Measurements from ENCODE around the gene MUC22. TPM values are rescaled to one million over a fixed set of nuclear protein-coding genes. Genes with fewer than 3 reads are reported as not detected.

The MUC22 gene
- total and polyA plus RNA-seq, 10 of the 15 experiments (the other 5 are each of a cell fraction or from before 2014, with no cell fraction given), result under 0.01 to 0.09 (median 0.04) TPM; not detected in 4

GRCh38 chr6:31083742-31084354 lies 73.6 kb downstream of the MUC22 start:
- no TSS peak for BruUV-seq (replicated peaks)
- ATAC-seq, result peak; percentile 76
- in situ Hi-C loops (cut with MboI), result no loop called here

More at GRCh38 chr6:31083742-31084354, 73.6 kb downstream of the MUC22 start:
- Histone ChIP-seq H3K79me2 (ENCODE audit: control insufficient read depth, insufficient read depth, low read length) (no peaks in the 10 kb centered on the region), H3K36me3 (ENCODE audit: control insufficient read depth in 2 of 2, insufficient read depth in 2 of 2, low read length in 1 of 2) (no peaks in the 10 kb centered on the region), H2AFZ (ENCODE audit: control insufficient read depth, low read depth, low read length) (no peak overlapping the region), H3K27me3 (replicated peaks in 1 of 2; ENCODE audit: control insufficient read depth in 2 of 2, insufficient read depth in 2 of 2, low read length in 1 of 2) (no peaks in the 10 kb centered on the region; a peak in 1 of 4 replicates), H3K9me3 (replicated peaks; ENCODE audit: control insufficient read depth, insufficient read depth, low read length) (no peaks in the 10 kb centered on the region), H3K9ac (ENCODE audit: control insufficient read depth, insufficient read depth, low read length) (no peak overlapping the region), H3K4me3 (no peak overlapping the region), H4K20me1 (ENCODE audit: control insufficient read depth, insufficient read depth) (no peaks in the 10 kb centered on the region), H3K27ac (ENCODE audit: control insufficient read depth, insufficient read depth) (no peak overlapping the region), H3K4me2 (ENCODE audit: control insufficient read depth, insufficient read depth) (no peak overlapping the region), H3K4me1 (ENCODE audit: control insufficient read depth, insufficient read depth, low read length) (no peaks in the 10 kb centered on the region)
- intact Hi-C loops (cut with micrococcal nuclease; ENCODE audit: unreplicated experiment), result loop anchor here (5.0 to 10.0 kb wide), 2 partner anchors 167 to 599 kb away; partner anchors contain the start of gene HLA-E
- ChIA-PET POLR2A (no interaction called here), CTCF (interaction anchor here (0.5 to 8.1 kb wide), 9 partner anchors 14 to 329 kb away, joined by 3 to 119 read pairs (median 5); partner anchors contain the start of gene VARS2), SMC1A (ENCODE audit: uncharacterized antibody, unreplicated experiment) (interaction anchor here (0.6 to 1.3 kb wide), 6 partner anchors 8 to 262 kb away, joined by 3 to 4 read pairs (median 3); no protein-coding TSS in a partner anchor), RAD21 (ENCODE audit: unreplicated experiment) (interaction anchor here (1.1 to 1.2 kb wide), 2 partner anchors 169 to 602 kb away, joined by 3 to 5 read pairs; partner anchors contain the start of gene VARS2)
- no peak for FAIRE-seq
- no peak for DNase-seq (ENCODE audit: low read depth, low spot score)
- TF ChIP-seq MYC (IDR thresholded peaks at IDR 0.05; ENCODE audit: insufficient read depth, insufficient read length, insufficient replicate concordance, low read length, severe bottlenecking), result no peak
- no peak for TF ChIP-seq KLF5 (IDR thresholded peaks at IDR 0.05; ENCODE audit: partially characterized antibody)
- TF ChIP-seq MTA2 (IDR thresholded peaks at IDR 0.05; ENCODE audit: low read depth), result no peak
- peak; percentile 26; the same call in 1 of the 2 replicates for TF ChIP-seq SMC3 (IDR thresholded peaks at IDR 0.05; ENCODE audit: borderline replicate concordance, low read length)
- TF ChIP-seq SRF (IDR thresholded peaks at IDR 0.05; ENCODE audit: low read depth in 2 of 2, low read length in 2 of 2), result peak in 1 of 2 experiments; percentile 53; a peak in 1 of 4 replicates
- TF ChIP-seq CTCF (IDR thresholded peaks at IDR 0.05 in 2 of 3, conservative IDR thresholded peaks at IDR 0.05 in 1 of 3; ENCODE audit: control insufficient read depth in 2 of 3, extremely low read depth in 1 of 3, insufficient read depth in 1 of 3, low read depth in 3 of 3, low read length in 3 of 3), result peak; percentile 46 to 60 (median 53)
- TF ChIP-seq RAD21 (IDR thresholded peaks at IDR 0.05; ENCODE audit: insufficient read depth, low read depth, low read length), result peak; percentile 47
- TF ChIP-seq ZSCAN29 (IDR thresholded peaks at IDR 0.05), result no peak
- no peak for TF ChIP-seq SMAD1 (IDR thresholded peaks at IDR 0.05; ENCODE audit: low read depth, partially characterized antibody)
- no peak for TF ChIP-seq RCOR1 (conservative IDR thresholded peaks at IDR 0.05; ENCODE audit: low read depth, low read length)
- no peak for TF ChIP-seq IKZF2 (IDR thresholded peaks at IDR 0.05)
- 44% methylated on average over 8 of the region's 8 CpGs for WGBS (ENCODE audit: insufficient coverage, insufficient replicate concordance, low lambda C conversion rate, missing lambda C conversion rate)

Small RNA genes lying within 50 kb of the gene (small RNA-seq; reads per million reads assigned to genes)
- not detected for gene RNU6-1133P

Other genes starting within 250 kb of the MUC22 start
Only the 7 nearest of the 13 such genes appear.
- 16.8 and 17.3 TPM in 2 replicates for gene GTF2H4, start 102.3 kb upstream of the MUC22 start, total RNA-seq (2014; rRNA removed)
- gene GTF2H4, start 102.3 kb upstream of the MUC22 start, total RNA-seq (2014; rRNA removed; fragmentation: Illumina TruSeq; extraction: Trizol), result 20.4 and 24.2 TPM in 2 replicates
- 43.4 and 43.8 TPM in 2 replicates for gene GTF2H4, start 102.3 kb upstream of the MUC22 start, total RNA-seq (2021)
- 20.8 and 43.4 TPM in 2 replicates for gene GTF2H4, start 102.3 kb upstream of the MUC22 start, polyA plus RNA-seq (2011; rRNA removed)
- 39.5 and 40.3 TPM in 2 replicates for gene GTF2H4, start 102.3 kb upstream of the MUC22 start, polyA plus RNA-seq (2014; fragmentation: Illumina TruSeq; extraction: Trizol)
- 1 to 10 TPM; 1.1 to 2.2 TPM for gene GTF2H4, start 102.3 kb upstream of the MUC22 start, polyA plus RNA-seq (2014; fragmentation: Nextera tagmentation; extraction: Ambion mirVana)
- gene GTF2H4, start 102.3 kb upstream of the MUC22 start, polyA plus RNA-seq (2014; rRNA removed), result 41.0 and 55.8 TPM in 2 replicates
- gene GTF2H4, start 102.3 kb upstream of the MUC22 start, polyA plus RNA-seq (2016; fragmentation: Nextera tagmentation; extraction: Ambion mirVana), result 10 to 100 TPM in 1 of 2 experiments, 1 to 10 TPM in 1; 9.2 to 12.4 TPM
- gene VARS2, start 96.2 kb upstream of the MUC22 start, total RNA-seq (2014; rRNA removed), result 61.6 and 70.7 TPM in 2 replicates
- gene VARS2, start 96.2 kb upstream of the MUC22 start, total RNA-seq (2014; rRNA removed; fragmentation: Illumina TruSeq; extraction: Trizol), result 28.2 and 30.3 TPM in 2 replicates
- gene VARS2, start 96.2 kb upstream of the MUC22 start, total RNA-seq (2021), result 64.3 and 71.2 TPM in 2 replicates
- gene VARS2, start 96.2 kb upstream of the MUC22 start, polyA plus RNA-seq (2011; rRNA removed), result 34.6 and 59.9 TPM in 2 replicates
- 21.8 and 38.1 TPM in 2 replicates for gene VARS2, start 96.2 kb upstream of the MUC22 start, polyA plus RNA-seq (2014; fragmentation: Illumina TruSeq; extraction: Trizol)
- 1 to 10 TPM; 3.8 to 4.3 TPM for gene VARS2, start 96.2 kb upstream of the MUC22 start, polyA plus RNA-seq (2014; fragmentation: Nextera tagmentation; extraction: Ambion mirVana)
- gene VARS2, start 96.2 kb upstream of the MUC22 start, polyA plus RNA-seq (2014; rRNA removed), result 56.0 and 56.4 TPM in 2 replicates
- 10 to 100 TPM; 47.2 to 51.0 TPM for gene VARS2, start 96.2 kb upstream of the MUC22 start, polyA plus RNA-seq (2016; fragmentation: Nextera tagmentation; extraction: Ambion mirVana)
- gene SFTA2, start 78.3 kb upstream of the MUC22 start, total RNA-seq (2014; rRNA removed), result 0.38 TPM in 1 of 2 replicates, not detected in the other
- gene SFTA2, start 78.3 kb upstream of the MUC22 start, total RNA-seq (2014; rRNA removed; fragmentation: Illumina TruSeq; extraction: Trizol), result 0.36 TPM in 1 of 2 replicates, not detected in the other
- gene SFTA2, start 78.3 kb upstream of the MUC22 start, total RNA-seq (2021), result 0.92 and 0.93 TPM in 2 replicates
- gene SFTA2, start 78.3 kb upstream of the MUC22 start, polyA plus RNA-seq (2011; rRNA removed), result not detected in 2 replicates
- 0.26 TPM in 1 of 2 replicates, not detected in the other for gene SFTA2, start 78.3 kb upstream of the MUC22 start, polyA plus RNA-seq (2014; fragmentation: Illumina TruSeq; extraction: Trizol)
- gene SFTA2, start 78.3 kb upstream of the MUC22 start, polyA plus RNA-seq (2014; fragmentation: Nextera tagmentation; extraction: Ambion mirVana), result under 1 TPM; 0.31 to 0.53 TPM
- 0.27 TPM in 1 of 2 replicates, not detected in the other for gene SFTA2, start 78.3 kb upstream of the MUC22 start, polyA plus RNA-seq (2014; rRNA removed)
- under 1 TPM in 1 of 2 experiments, not detected in 1; 0.15 TPM for gene SFTA2, start 78.3 kb upstream of the MUC22 start, polyA plus RNA-seq (2016; fragmentation: Nextera tagmentation; extraction: Ambion mirVana)
- 0.68 and 0.76 TPM in 2 replicates for gene MUCL3, start 69.5 kb upstream of the MUC22 start, total RNA-seq (2014; rRNA removed)
- 0.54 and 0.64 TPM in 2 replicates for gene MUCL3, start 69.5 kb upstream of the MUC22 start, total RNA-seq (2014; rRNA removed; fragmentation: Illumina TruSeq; extraction: Trizol)
- 0.28 and 0.48 TPM in 2 replicates for gene MUCL3, start 69.5 kb upstream of the MUC22 start, total RNA-seq (2021)
- 0.03 TPM in 2 replicates for gene MUCL3, start 69.5 kb upstream of the MUC22 start, polyA plus RNA-seq (2011; rRNA removed)
- 0.73 and 1.4 TPM in 2 replicates for gene MUCL3, start 69.5 kb upstream of the MUC22 start, polyA plus RNA-seq (2014; fragmentation: Illumina TruSeq; extraction: Trizol)
- gene MUCL3, start 69.5 kb upstream of the MUC22 start, polyA plus RNA-seq (2014; fragmentation: Nextera tagmentation; extraction: Ambion mirVana), result 1 to 10 TPM; 1.2 to 1.4 TPM
- gene MUCL3, start 69.5 kb upstream of the MUC22 start, polyA plus RNA-seq (2014; rRNA removed), result 0.79 and 0.83 TPM in 2 replicates
- under 1 TPM; 0.04 to 0.08 TPM for gene MUCL3, start 69.5 kb upstream of the MUC22 start, polyA plus RNA-seq (2016; fragmentation: Nextera tagmentation; extraction: Ambion mirVana)
- gene MUC21, start 26.8 kb upstream of the MUC22 start, total RNA-seq (2014; rRNA removed), result not detected in 2 replicates
- not detected in 2 replicates for gene MUC21, start 26.8 kb upstream of the MUC22 start, total RNA-seq (2014; rRNA removed; fragmentation: Illumina TruSeq; extraction: Trizol)
- not detected in 2 replicates for gene MUC21, start 26.8 kb upstream of the MUC22 start, total RNA-seq (2021)
- not detected in 2 replicates for gene MUC21, start 26.8 kb upstream of the MUC22 start, polyA plus RNA-seq (2011; rRNA removed)
- gene MUC21, start 26.8 kb upstream of the MUC22 start, polyA plus RNA-seq (2014; fragmentation: Illumina TruSeq; extraction: Trizol), result not detected in 2 replicates
- under 1 TPM in 1 of 2 experiments, not detected in 1; 0.02 TPM for gene MUC21, start 26.8 kb upstream of the MUC22 start, polyA plus RNA-seq (2014; fragmentation: Nextera tagmentation; extraction: Ambion mirVana)
- gene MUC21, start 26.8 kb upstream of the MUC22 start, polyA plus RNA-seq (2014; rRNA removed), result not detected in 2 replicates
- not detected for gene MUC21, start 26.8 kb upstream of the MUC22 start, polyA plus RNA-seq (2016; fragmentation: Nextera tagmentation; extraction: Ambion mirVana)
- gene C6orf15, start 102.1 kb downstream of the MUC22 start, total RNA-seq (2014; rRNA removed), result not detected in 2 replicates
- not detected in 2 replicates for gene C6orf15, start 102.1 kb downstream of the MUC22 start, total RNA-seq (2014; rRNA removed; fragmentation: Illumina TruSeq; extraction: Trizol)
- gene C6orf15, start 102.1 kb downstream of the MUC22 start, total RNA-seq (2021), result not detected in 2 replicates
- not detected in 2 replicates for gene C6orf15, start 102.1 kb downstream of the MUC22 start, polyA plus RNA-seq (2011; rRNA removed)
- not detected in 2 replicates for gene C6orf15, start 102.1 kb downstream of the MUC22 start, polyA plus RNA-seq (2014; fragmentation: Illumina TruSeq; extraction: Trizol)
- gene C6orf15, start 102.1 kb downstream of the MUC22 start, polyA plus RNA-seq (2014; fragmentation: Nextera tagmentation; extraction: Ambion mirVana), result not detected
- not detected in 2 replicates for gene C6orf15, start 102.1 kb downstream of the MUC22 start, polyA plus RNA-seq (2014; rRNA removed)
- not detected for gene C6orf15, start 102.1 kb downstream of the MUC22 start, polyA plus RNA-seq (2016; fragmentation: Nextera tagmentation; extraction: Ambion mirVana)
- not detected in 2 replicates for gene PSORS1C1, start 104.3 kb downstream of the MUC22 start, total RNA-seq (2014; rRNA removed)
- gene PSORS1C1, start 104.3 kb downstream of the MUC22 start, total RNA-seq (2014; rRNA removed; fragmentation: Illumina TruSeq; extraction: Trizol), result not detected in 2 replicates
- gene PSORS1C1, start 104.3 kb downstream of the MUC22 start, total RNA-seq (2021), result 0.64 TPM in 1 of 2 replicates, not detected in the other
- gene PSORS1C1, start 104.3 kb downstream of the MUC22 start, polyA plus RNA-seq (2011; rRNA removed), result 0.10 and 0.15 TPM in 2 replicates
- 0.57 TPM in 1 of 2 replicates, not detected in the other for gene PSORS1C1, start 104.3 kb downstream of the MUC22 start, polyA plus RNA-seq (2014; fragmentation: Illumina TruSeq; extraction: Trizol)
- under 1 TPM; 0.13 to 0.20 TPM for gene PSORS1C1, start 104.3 kb downstream of the MUC22 start, polyA plus RNA-seq (2014; fragmentation: Nextera tagmentation; extraction: Ambion mirVana)
- gene PSORS1C1, start 104.3 kb downstream of the MUC22 start, polyA plus RNA-seq (2014; rRNA removed), result not detected in 2 replicates
- gene PSORS1C1, start 104.3 kb downstream of the MUC22 start, polyA plus RNA-seq (2016; fragmentation: Nextera tagmentation; extraction: Ambion mirVana), result under 1 TPM in 1 of 2 experiments, not detected in 1; 1.00 TPM

Data from GM12878 (cell line).